ENCODE results near the gene KLF14.

DNA sequence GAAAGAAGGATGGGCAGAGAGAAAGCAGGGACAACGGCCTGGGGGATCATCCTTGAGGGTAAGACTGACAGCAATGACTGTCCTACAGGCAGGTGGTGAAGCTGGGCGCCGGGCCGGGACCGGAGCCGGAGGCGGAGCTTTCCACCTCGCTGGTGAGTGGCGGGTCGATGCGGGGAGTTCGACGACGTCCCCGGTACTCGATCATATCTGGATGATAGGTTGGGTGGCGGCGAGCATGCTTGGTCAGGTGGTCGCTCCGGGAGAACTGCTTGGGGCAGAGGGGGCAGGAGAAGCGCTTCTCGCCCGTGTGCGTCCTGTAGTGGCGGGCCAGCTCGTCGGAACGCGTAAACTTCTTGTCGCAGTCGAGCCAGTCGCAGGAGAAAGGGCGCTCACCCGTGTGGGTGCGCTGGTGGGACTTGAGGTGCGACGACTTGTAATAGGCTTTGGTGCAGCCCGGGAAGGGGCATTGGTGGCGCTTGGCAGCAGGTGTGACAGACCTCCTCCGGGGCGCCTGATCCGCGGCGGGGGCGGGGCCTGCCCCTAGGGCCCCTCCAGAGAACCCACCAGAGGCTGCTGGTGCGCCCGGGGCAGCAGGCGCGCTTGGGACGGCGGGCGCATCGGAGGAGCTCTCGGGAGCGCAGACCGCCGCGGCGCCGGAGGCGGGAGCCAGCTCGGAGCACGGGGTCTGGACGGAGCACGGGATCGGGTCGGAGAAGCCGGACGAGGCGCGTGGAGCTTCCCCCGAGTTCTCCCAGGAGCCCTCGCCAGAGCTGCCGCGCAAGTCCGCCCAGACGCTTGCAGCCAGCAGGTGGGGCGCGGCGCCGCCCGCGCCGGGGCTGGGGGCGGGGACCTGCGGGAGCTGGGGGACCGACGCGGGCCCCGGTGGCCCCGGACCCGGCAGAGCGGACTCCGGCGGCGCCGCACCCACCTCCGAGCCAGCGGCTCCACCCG is 752 bp downstream of the KLF14 start:
- TF ChIP-seq CTCF (IDR thresholded peaks at IDR 0.05 in 4 of 5, conservative IDR thresholded peaks at IDR 0.05 in 1 of 5) (peak in 1 of 5 experiments; percentile 21), POLR2A (IDR thresholded peaks at IDR 0.05) (no peak)

All from gastrocnemius medialis (tissue), 4 donors.